Heart right ventricle (tissue), 16 donors: Measurements from ENCODE around the gene FAM78B. TPM values are rescaled to one million over a fixed set of nuclear protein-coding genes. Genes with fewer than 3 reads are reported as not detected.

Experiments
- ATAC-seq, 8 donors: fragments of 200-7000 bp; cut with Tn5 transposase; one replicate each; pipeline ENCODE4 v1.9.1; 2020; ENCODE audit warnings: mild to moderate bottlenecking in 8 of 8, moderate library complexity in 8 of 8, moderate number of reproducible peaks in 1 of 8
- DNase-seq, 2 donors: peaks; one replicate each; pipeline ENCODE4 v3.0.0-alpha.2; 2020
- H3K27ac ChIP-seq, 10 donors: fragments of 200-600 bp; sonication (generic) in 2 of 10; one replicate each; pipeline versions ENCODE4 v1.5.0 to v1.8.0; 2020 to 2022; ENCODE audit warnings: mild to moderate bottlenecking in 3 of 10
- H3K27me3 ChIP-seq, 7 donors: fragments of 200-600 bp; one replicate each; pipeline ENCODE4 v1.8.0; 2021 to 2022; ENCODE audit warnings: mild to moderate bottlenecking in 2 of 7
- H3K36me3 ChIP-seq, 9 donors: fragments of 200-600 bp; sonication (generic) in 1 of 9; one replicate each; pipeline versions ENCODE4 v1.5.0 to v1.8.0; 2020 to 2022; ENCODE audit warnings: mild to moderate bottlenecking in 2 of 9
- H3K4me1 ChIP-seq, 9 donors: fragments of 200-600 bp; sonication (generic) in 1 of 9; one replicate each; pipeline versions ENCODE4 v1.5.0 to v1.8.0; 2020 to 2022; ENCODE audit warnings: mild to moderate bottlenecking in 4 of 9
- H3K4me3 ChIP-seq, 10 donors: fragments of 200-600 bp; sonication (generic) in 2 of 10; one replicate each; pipeline versions ENCODE4 v1.5.0 to v1.8.0; 2020 to 2022; ENCODE audit warnings: mild to moderate bottlenecking in 7 of 10, moderate library complexity in 2 of 10
- H3K9me3 ChIP-seq, 11 donors: fragments of 200-600 bp in 10 of 11; sonication (generic) in 2 of 11; one replicate each; pipeline versions ENCODE4 v1.5.0 to v1.8.0; 2013 to 2022; ENCODE audit warnings: mild to moderate bottlenecking in 2 of 11, control low read depth in 1 of 11, moderate library complexity in 1 of 11
- WGBS, 2 donors: extraction: QIAGEN DNeasy Blood & Tissue Kit; methylation state at CpG; one replicate each; pipeline ENCODE4 v1.1.7; 2013; ENCODE audit warnings: inconsistent platforms in 1 of 2; 5-methylcytosine and 5-hydroxymethylcytosine counted together
- intact Hi-C, 10 donors: fragments of 100-400 bp; cut with DNase I; formaldehyde crosslinking; loops; one replicate each; pipeline versions ENCODE4 v1.11.1 to v1.14.2; 2022
- polyA plus RNA-seq, 2 donors: library from polyadenylated mRNA; stranded (reverse); fragments of 200-250 nt; gene quantifications; one replicate each; pipeline ENCODE4 v1.2.3, GENCODE V29; 2013
- total RNA-seq, 10 donors: library from RNA; stranded (reverse); fragmentation: NEBNext Ultra II Directional in 3 of 10; extraction: Animal tissue kit (Norgen Biotek cat#: 25700) in 3 of 10; gene quantifications; one replicate each; pipeline versions ENCODE4 v1.2.1 to v1.2.4, GENCODE V29; 2021 to 2023
- TF ChIP-seq, protein P1 (sequence below), 9 donors: fragments of 200-600 bp; sonication (generic) in 2 of 9; IDR thresholded peaks; one replicate each; pipeline versions ENCODE4 v1.5.0 to v1.8.0; 2021 to 2022; ENCODE audit warnings: antibody characterized with exemption in 9 of 9, mild to moderate bottlenecking in 5 of 9, moderate library complexity in 1 of 9
- donor health status: Arrhythmogenic right ventricular cardiomyopathy.
- donor health status: ischemic (EF 13 %, LVEDD 7.1; RV severe dilation, severe dysfunction).
- donor health status: healthy with polysubstance abuse.
- donor health status: DM: no; HTN: yes; CAD: no.
- donor health status: DM: no; HTN: no; CAD: no.
- donor health status: ischemic (EF 25% LVEDD 6.9; RV normal size, moderate dysfunction).
- donor health status: ischemic (EF 25% LVEDD 5.7; RV mildly dilated, moderate dysfunction).
- donor health status: healthy.
- donor health status: DM: yes; HTN: yes; CAD: no.
- donor health status: Ischemic cardiomyopathy.
- donor health status: ischemic (EF 35%, LVEDD 5.7; RV mildly dilated, moderate dysfunction).
- donor health status: nonischemic (EF 11% LVEDD 7.7; RV severe dilation, severe dysfunction).
- donor health status: DM: yes; HTN: yes; CAD: no.
- donor health status: PGD.
- donor health status: ischemic (EF 29% LVEDD 5.4; RV normal size, mild dysfunction).
- donor health status: nonischemic (EF 23%, LVEDD 6.1; RV moderate dilation, normal function).

The FAM78B gene
- total and polyA plus RNA-seq, 12 donors, result 1.4 to 5.4 (median 2.4) TPM

DNA sequence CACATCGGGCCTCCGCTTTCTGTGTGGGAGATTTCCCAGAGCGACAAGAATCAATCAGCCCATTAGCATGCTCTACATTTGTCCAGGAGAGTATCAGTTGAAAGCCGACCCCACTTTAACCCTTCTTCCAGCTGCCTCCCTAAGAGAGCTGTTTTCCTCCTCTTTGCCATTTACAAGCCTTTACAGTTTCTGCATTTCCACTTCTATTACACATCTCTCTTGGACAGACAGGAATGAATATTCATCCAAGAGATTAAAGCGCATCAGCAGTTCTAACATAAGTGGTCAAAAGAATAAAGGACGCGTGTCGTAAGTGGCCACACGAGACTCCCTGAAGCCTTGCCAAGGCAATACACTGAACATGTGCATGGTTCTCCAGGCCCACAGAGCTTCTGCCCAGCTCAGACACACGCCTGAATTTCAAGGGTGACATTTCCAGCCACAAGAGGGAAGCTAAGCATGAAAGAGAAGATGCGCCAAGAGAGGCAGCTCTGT is 47.3 kb downstream of the FAM78B start:
- Histone ChIP-seq H3K36me3 (no peaks in the 10 kb centered on the region), H3K9me3 (no peaks in the 10 kb centered on the region), H3K4me1 (no peaks in the 10 kb centered on the region), H3K4me3 (no peak overlapping the region), H3K27ac (no peak overlapping the region), H3K27me3 (no peaks in the 10 kb centered on the region)
- 58 to 59% methylated on average over 11 of the region's 11 CpGs for WGBS, 2 donors
- intact Hi-C loops, result no loop called here
- TF ChIP-seq, protein P1, sequence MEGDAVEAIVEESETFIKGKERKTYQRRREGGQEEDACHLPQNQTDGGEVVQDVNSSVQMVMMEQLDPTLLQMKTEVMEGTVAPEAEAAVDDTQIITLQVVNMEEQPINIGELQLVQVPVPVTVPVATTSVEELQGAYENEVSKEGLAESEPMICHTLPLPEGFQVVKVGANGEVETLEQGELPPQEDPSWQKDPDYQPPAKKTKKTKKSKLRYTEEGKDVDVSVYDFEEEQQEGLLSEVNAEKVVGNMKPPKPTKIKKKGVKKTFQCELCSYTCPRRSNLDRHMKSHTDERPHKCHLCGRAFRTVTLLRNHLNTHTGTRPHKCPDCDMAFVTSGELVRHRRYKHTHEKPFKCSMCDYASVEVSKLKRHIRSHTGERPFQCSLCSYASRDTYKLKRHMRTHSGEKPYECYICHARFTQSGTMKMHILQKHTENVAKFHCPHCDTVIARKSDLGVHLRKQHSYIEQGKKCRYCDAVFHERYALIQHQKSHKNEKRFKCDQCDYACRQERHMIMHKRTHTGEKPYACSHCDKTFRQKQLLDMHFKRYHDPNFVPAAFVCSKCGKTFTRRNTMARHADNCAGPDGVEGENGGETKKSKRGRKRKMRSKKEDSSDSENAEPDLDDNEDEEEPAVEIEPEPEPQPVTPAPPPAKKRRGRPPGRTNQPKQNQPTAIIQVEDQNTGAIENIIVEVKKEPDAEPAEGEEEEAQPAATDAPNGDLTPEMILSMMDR (IDR thresholded peaks at IDR 0.05), result no peak
- DNase-seq (no peak), ATAC-seq (peak in 1 of 8 donors; percentile 24)

DNA sequence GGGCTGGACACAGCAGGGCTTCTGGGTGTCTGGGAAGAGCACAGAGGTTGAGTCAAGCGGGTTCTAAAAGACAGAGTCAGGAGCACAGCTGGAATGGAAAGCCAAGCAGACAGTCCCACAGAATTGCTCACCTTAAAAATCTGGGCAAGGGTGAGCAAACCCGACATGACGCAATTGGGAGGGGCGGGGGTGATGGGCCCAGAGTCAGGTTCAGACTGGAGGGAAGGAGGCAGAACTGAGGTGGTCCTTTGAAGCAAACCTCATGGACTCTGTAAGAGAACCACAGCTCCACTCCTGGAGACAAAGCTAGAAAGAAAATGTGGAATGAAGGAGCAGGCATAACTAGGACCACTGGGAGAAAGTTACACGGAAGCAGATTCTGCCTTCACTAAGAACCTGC is 49.0 kb downstream of the FAM78B start:
- 86 to 88% methylated on average over 5 of the region's 5 CpGs for WGBS, 2 donors
- TF ChIP-seq, protein P1 (IDR thresholded peaks at IDR 0.05), result no peak
- Histone ChIP-seq H3K27ac (no peak overlapping the region), H3K4me3 (no peak overlapping the region), H3K4me1 (no peaks in the 10 kb centered on the region), H3K9me3 (no peaks in the 10 kb centered on the region), H3K27me3 (no peaks in the 10 kb centered on the region), H3K36me3 (no peaks in the 10 kb centered on the region)
- intact Hi-C loops, result no loop called here
- no peak for ATAC-seq
- DNase-seq, result no peak

DNA sequence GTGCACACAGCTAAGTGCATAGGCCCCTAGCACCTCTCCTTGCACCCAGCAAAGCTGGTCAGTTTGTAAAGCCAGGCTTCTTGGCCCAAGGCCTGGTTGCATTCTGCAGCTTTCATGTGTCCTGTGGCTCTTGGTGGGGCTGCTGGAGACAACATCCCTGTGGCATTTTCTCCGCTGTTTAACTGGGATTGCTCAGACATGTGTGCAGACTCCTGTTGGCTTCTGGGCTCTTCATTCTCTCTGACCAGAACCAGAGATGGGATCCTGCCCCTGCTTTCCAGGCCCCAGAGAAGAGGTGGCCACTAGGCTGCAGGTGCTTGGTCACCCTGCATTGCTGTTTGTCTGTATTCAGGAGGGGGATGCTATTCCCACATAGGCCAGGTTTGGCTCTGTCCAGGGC is 50.8 kb downstream of the FAM78B start:
- no peak for DNase-seq
- intact Hi-C loops, result no loop called here
- no peak overlapping the region for H3K27ac ChIP-seq
- no peaks in the 10 kb centered on the region for H3K4me1 ChIP-seq
- no peak for ATAC-seq
- no peak overlapping the region for H3K4me3 ChIP-seq
- H3K27me3 ChIP-seq, result no peaks in the 10 kb centered on the region
- no peaks in the 10 kb centered on the region for H3K36me3 ChIP-seq
- TF ChIP-seq, protein P1 (IDR thresholded peaks at IDR 0.05), result no peak
- WGBS, 2 donors, result 98 to 100% methylated on average over 1 of the region's 1 CpG
- H3K9me3 ChIP-seq, result no peaks in the 10 kb centered on the region

DNA sequence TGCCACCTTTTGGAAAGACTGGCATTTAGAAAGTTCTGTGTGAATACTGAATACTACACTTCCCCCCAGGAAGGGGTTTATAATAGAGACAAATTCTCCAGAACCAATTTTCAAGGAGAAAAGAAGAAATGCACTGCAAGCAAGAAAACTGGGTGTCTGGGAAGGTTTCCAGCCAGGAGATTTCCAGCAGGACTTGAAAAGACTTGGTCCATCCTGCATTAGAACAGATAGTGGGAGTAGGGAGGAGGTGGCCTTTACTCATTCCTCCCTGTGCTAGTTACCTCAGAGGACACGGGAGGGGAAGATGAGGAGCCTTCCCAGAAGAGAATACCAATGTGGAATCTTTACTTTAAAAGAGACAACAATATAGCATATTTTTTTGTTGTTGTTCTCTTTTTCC is 52.4 kb downstream of the FAM78B start:
- H3K27me3 ChIP-seq, result no peaks in the 10 kb centered on the region
- intact Hi-C loops, result no loop called here
- 71 to 81% methylated on average over 1 of the region's 1 CpG for WGBS, 2 donors
- no peaks in the 10 kb centered on the region for H3K4me1 ChIP-seq
- H3K27ac ChIP-seq, result no peak overlapping the region
- DNase-seq, result no peak
- H3K9me3 ChIP-seq, result no peaks in the 10 kb centered on the region
- no peaks in the 10 kb centered on the region for H3K36me3 ChIP-seq
- TF ChIP-seq, protein P1 (IDR thresholded peaks at IDR 0.05), result no peak
- no peak overlapping the region for H3K4me3 ChIP-seq
- ATAC-seq, result no peak
